HepG2 (cell line): Measurements from ENCODE around the gene TJP3. TPM values are rescaled to one million over a fixed set of nuclear protein-coding genes. Genes with fewer than 3 reads are reported as not detected.

Experiments
- AGO2 ChIP-seq: fragments of 200-400 bp; formaldehyde crosslinking; optimal IDR thresholded peaks from 2 replicates; pipeline ENCODE3; 2017; ENCODE audit warnings: mild to moderate bottlenecking, low read depth, low read length, moderate library complexity
- BCL6 ChIP-seq: IDR thresholded peaks from 2 replicates; pipeline ENCODE4 v1.6.1; 2016; ENCODE audit warnings: missing genetic modification reagents, missing compliant biosample characterization
- BHLHE40 ChIP-seq: IDR thresholded peaks from 2 replicates; pipeline ENCODE4 v1.6.1; 2011; ENCODE audit warnings: low read length, improper control_type of control experiment
- DPF2 ChIP-seq: sonication (generic); formaldehyde crosslinking; IDR thresholded peaks from 2 replicates; pipeline ENCODE4 v1.4.0; 2020; ENCODE audit warnings: mild to moderate bottlenecking, low read depth, missing genetic modification reagents, borderline replicate concordance
- HDAC2 ChIP-seq: sonication (generic); formaldehyde crosslinking; IDR thresholded peaks from 2 replicates; pipeline ENCODE4 v1.4.0; 2020; ENCODE audit warnings: missing genetic modification reagents
- HMG20A ChIP-seq: IDR thresholded peaks from 2 replicates; pipeline ENCODE4 v1.6.1; 2016; ENCODE audit warnings: borderline replicate concordance
- HNF4A ChIP-seq: sonication (generic); formaldehyde crosslinking; IDR thresholded peaks from 2 replicates; pipeline ENCODE4 v1.4.0; 2020; ENCODE audit warnings: missing genetic modification reagents
- HNRNPL ChIP-seq: fragments of 200-400 bp; formaldehyde crosslinking; IDR thresholded peaks from 2 replicates; pipeline ENCODE4 v1.6.1; 2017; ENCODE audit warnings: mild to moderate bottlenecking, low read depth, low read length
- RFX5 ChIP-seq: IDR thresholded peaks from 2 replicates; pipeline ENCODE4 v1.6.1; 2011; ENCODE audit warnings: low read depth, low read length, improper control_type of control experiment
- SIX1 ChIP-seq: sonication (generic); formaldehyde crosslinking; IDR thresholded peaks from 2 replicates; pipeline ENCODE4 v1.4.0; 2020; ENCODE audit warnings: missing genetic modification reagents, borderline replicate concordance
- SIX4 ChIP-seq: sonication (generic); formaldehyde crosslinking; IDR thresholded peaks from 2 replicates; pipeline ENCODE4 v1.4.0; 2020; ENCODE audit warnings: missing genetic modification reagents
- U2AF1 ChIP-seq: fragments of 200-400 bp; formaldehyde crosslinking; optimal IDR thresholded peaks from 2 replicates; pipeline ENCODE3; 2017; ENCODE audit warnings: mild to moderate bottlenecking, low read depth, low read length
- ZEB1 ChIP-seq: IDR thresholded peaks from 2 replicates; pipeline ENCODE4 v1.6.1; 2012; ENCODE audit warnings: mild to moderate bottlenecking, low read depth, inconsistent platforms; ENCODE audit not compliant: insufficient replicate concordance
- ZNF33A ChIP-seq: sonication (generic); formaldehyde crosslinking; IDR thresholded peaks from 2 replicates; pipeline ENCODE4 v1.5.1; 2020; ENCODE audit warnings: missing genetic modification reagents, mild to moderate bottlenecking, moderate library complexity, borderline replicate concordance
- ZNF569 ChIP-seq: sonication (generic); formaldehyde crosslinking; IDR thresholded peaks from 2 replicates; pipeline ENCODE4 v1.5.0; 2020; ENCODE audit warnings: mild to moderate bottlenecking, missing genetic modification reagents, moderate library complexity, borderline replicate concordance
- ZNF629 ChIP-seq: sonication (generic); formaldehyde crosslinking; conservative IDR thresholded peaks from 2 replicates; pipeline ENCODE4 v1.5.0; 2020; ENCODE audit warnings: missing genetic modification reagents
- polyA plus RNA-seq, 8 experiments: library from polyadenylated mRNA; depleted of rRNA in 3 of 8; stranded (reverse) in 7 of 8; unstranded in 1 of 8; fragments of >200 nt; fragmentation: Illumina TruSeq in 4 of 8; extraction: Trizol in 4 of 8; gene quantifications; 2 replicates each; pipeline versions ENCODE4 v1.2.1 to v1.2.3, GENCODE V29; 2011 to 2016; ENCODE audit warnings: low read depth in 4 of 8, missing spikeins in 1 of 8, mixed read lengths in 1 of 8; ENCODE audit not compliant: insufficient read depth in 1 of 8
- total RNA-seq, 5 experiments: library from RNA; depleted of rRNA; stranded (reverse); fragments of >200 nt; fragmentation: Illumina TruSeq; extraction: Trizol; gene quantifications; 2 replicates each; pipeline ENCODE4 v1.2.3, GENCODE V29; 2016; ENCODE audit warnings: low read depth in 1 of 5
- TF ChIP-seq, protein P1 (sequence below): sonication (generic); formaldehyde crosslinking; IDR thresholded peaks from 2 replicates; pipeline ENCODE4 v1.4.0; 2020; ENCODE audit warnings: missing genetic modification reagents; ENCODE audit errors: not compliant biosample characterization
- TF ChIP-seq, protein P2 (sequence below): IDR thresholded peaks from 2 replicates; pipeline ENCODE4 v1.4.0; 2020; ENCODE audit warnings: mild to moderate bottlenecking, missing genetic modification reagents
- TF ChIP-seq, protein P3 (sequence below): sonication (generic); formaldehyde crosslinking; IDR thresholded peaks from 2 replicates; pipeline ENCODE4 v1.5.1; 2020; ENCODE audit warnings: mild to moderate bottlenecking, moderate library complexity, missing genetic modification reagents
- TF ChIP-seq, protein P4 (sequence below): sonication (generic); formaldehyde crosslinking; IDR thresholded peaks from 2 replicates; pipeline ENCODE4 v1.4.0; 2020; ENCODE audit warnings: mild to moderate bottlenecking, missing genetic modification reagents

Gene TJP3
- total and polyA plus RNA-seq, 2 of the 13 experiments (the other 11 are each of a cell fraction or from before 2014, with no cell fraction given) = 2.3 to 21.5 TPM

DNA sequence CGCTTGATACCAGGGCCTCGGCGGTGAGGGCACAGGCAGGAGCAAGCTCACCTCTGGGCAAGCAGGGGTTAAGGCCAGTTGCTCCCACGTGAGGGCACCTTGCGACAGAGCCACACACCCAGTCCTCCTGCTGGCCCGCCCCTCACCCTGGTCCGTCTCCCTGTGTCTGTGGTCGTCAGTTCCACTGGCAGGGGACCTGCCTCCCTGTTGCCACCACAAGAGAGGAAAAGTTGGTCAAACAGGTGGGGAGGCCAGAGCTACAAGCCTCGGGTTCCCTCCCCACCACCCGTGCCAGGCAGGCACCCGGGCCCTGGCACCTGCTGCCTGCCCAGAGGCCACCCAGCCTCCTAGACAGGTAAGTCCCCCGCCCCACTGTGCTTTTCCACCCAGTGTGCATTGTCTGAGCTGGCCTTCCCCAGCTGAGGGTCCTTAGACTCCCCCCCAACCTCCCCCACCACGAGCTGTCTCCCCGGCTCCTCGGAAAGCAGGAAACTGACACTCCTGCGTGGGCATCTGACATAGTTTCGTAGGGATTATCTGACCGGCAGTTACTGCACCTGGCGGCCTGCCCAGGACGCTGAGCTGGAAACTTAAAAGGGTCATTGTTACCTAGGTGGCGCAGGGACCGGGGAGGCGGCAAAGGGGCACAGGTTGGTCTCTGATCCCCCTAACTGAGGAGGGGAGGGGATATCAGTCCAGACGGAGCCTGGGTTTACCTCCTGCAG lies at the start of gene TJP3 (continued):
- TF ChIP-seq BHLHE40 = peak; percentile 89
- TF ChIP-seq ZNF33A (CRISPR knock-in tag) = no peak
- TF ChIP-seq HDAC2 (CRISPR knock-in tag) = peak; percentile 14; the same call in 1 of the 2 replicates
- 0 out of 2 replicates have a peak, but pooled peaks have one; percentile 35 for TF ChIP-seq ZNF629 (CRISPR knock-in tag)
- TF ChIP-seq BCL6 (CRISPR knock-in tag) = 0 out of 2 replicates have a peak, but pooled peaks have one; percentile 4
- TF ChIP-seq, protein P1, sequence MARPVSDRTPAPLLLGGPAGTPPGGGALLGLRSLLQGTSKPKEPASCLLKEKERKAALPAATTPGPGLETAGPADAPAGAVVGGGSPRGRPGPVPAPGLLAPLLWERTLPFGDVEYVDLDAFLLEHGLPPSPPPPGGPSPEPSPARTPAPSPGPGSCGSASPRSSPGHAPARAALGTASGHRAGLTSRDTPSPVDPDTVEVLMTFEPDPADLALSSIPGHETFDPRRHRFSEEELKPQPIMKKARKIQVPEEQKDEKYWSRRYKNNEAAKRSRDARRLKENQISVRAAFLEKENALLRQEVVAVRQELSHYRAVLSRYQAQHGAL = no peak
- no peak for TF ChIP-seq ZNF569 (CRISPR knock-in tag)
- peak; percentile 98 for TF ChIP-seq HNRNPL
- TF ChIP-seq, protein P2, sequence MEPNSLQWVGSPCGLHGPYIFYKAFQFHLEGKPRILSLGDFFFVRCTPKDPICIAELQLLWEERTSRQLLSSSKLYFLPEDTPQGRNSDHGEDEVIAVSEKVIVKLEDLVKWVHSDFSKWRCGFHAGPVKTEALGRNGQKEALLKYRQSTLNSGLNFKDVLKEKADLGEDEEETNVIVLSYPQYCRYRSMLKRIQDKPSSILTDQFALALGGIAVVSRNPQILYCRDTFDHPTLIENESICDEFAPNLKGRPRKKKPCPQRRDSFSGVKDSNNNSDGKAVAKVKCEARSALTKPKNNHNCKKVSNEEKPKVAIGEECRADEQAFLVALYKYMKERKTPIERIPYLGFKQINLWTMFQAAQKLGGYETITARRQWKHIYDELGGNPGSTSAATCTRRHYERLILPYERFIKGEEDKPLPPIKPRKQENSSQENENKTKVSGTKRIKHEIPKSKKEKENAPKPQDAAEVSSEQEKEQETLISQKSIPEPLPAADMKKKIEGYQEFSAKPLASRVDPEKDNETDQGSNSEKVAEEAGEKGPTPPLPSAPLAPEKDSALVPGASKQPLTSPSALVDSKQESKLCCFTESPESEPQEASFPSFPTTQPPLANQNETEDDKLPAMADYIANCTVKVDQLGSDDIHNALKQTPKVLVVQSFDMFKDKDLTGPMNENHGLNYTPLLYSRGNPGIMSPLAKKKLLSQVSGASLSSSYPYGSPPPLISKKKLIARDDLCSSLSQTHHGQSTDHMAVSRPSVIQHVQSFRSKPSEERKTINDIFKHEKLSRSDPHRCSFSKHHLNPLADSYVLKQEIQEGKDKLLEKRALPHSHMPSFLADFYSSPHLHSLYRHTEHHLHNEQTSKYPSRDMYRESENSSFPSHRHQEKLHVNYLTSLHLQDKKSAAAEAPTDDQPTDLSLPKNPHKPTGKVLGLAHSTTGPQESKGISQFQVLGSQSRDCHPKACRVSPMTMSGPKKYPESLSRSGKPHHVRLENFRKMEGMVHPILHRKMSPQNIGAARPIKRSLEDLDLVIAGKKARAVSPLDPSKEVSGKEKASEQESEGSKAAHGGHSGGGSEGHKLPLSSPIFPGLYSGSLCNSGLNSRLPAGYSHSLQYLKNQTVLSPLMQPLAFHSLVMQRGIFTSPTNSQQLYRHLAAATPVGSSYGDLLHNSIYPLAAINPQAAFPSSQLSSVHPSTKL (CRISPR knock-in tag) = peak; percentile 22; the same call in 1 of the 2 replicates
- 0 out of 2 replicates have a peak, but pooled peaks have one; percentile 21 for TF ChIP-seq SIX4 (CRISPR knock-in tag)
- TF ChIP-seq, protein P3, sequence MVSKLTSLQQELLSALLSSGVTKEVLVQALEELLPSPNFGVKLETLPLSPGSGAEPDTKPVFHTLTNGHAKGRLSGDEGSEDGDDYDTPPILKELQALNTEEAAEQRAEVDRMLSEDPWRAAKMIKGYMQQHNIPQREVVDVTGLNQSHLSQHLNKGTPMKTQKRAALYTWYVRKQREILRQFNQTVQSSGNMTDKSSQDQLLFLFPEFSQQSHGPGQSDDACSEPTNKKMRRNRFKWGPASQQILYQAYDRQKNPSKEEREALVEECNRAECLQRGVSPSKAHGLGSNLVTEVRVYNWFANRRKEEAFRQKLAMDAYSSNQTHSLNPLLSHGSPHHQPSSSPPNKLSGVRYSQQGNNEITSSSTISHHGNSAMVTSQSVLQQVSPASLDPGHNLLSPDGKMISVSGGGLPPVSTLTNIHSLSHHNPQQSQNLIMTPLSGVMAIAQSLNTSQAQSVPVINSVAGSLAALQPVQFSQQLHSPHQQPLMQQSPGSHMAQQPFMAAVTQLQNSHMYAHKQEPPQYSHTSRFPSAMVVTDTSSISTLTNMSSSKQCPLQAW (CRISPR knock-in tag) = no peak
- peak; percentile 35 for TF ChIP-seq AGO2
- TF ChIP-seq HNF4A (CRISPR knock-in tag) = peak; percentile 54
- TF ChIP-seq U2AF1 = peak; percentile 35
- TF ChIP-seq, protein P4, sequence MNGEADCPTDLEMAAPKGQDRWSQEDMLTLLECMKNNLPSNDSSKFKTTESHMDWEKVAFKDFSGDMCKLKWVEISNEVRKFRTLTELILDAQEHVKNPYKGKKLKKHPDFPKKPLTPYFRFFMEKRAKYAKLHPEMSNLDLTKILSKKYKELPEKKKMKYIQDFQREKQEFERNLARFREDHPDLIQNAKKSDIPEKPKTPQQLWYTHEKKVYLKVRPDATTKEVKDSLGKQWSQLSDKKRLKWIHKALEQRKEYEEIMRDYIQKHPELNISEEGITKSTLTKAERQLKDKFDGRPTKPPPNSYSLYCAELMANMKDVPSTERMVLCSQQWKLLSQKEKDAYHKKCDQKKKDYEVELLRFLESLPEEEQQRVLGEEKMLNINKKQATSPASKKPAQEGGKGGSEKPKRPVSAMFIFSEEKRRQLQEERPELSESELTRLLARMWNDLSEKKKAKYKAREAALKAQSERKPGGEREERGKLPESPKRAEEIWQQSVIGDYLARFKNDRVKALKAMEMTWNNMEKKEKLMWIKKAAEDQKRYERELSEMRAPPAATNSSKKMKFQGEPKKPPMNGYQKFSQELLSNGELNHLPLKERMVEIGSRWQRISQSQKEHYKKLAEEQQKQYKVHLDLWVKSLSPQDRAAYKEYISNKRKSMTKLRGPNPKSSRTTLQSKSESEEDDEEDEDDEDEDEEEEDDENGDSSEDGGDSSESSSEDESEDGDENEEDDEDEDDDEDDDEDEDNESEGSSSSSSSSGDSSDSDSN (CRISPR knock-in tag) = peak; percentile 51
- no peak; the same call in 1 of the 2 replicates for TF ChIP-seq DPF2 (CRISPR knock-in tag)
- TF ChIP-seq HMG20A (CRISPR knock-in tag) = peak; percentile 16; the same call in 1 of the 2 replicates
- peak; percentile 86 for TF ChIP-seq ZEB1
- TF ChIP-seq RFX5 = no peak
- peak; percentile 21; the same call in 1 of the 2 replicates for TF ChIP-seq SIX1 (CRISPR knock-in tag)
